CD4-positive, CD25-positive, alpha-beta regulatory T cell (primary cell): ENCODE measurements around the gene CD6. TPM values are rescaled to one million over a fixed set of nuclear protein-coding genes. Genes with fewer than 3 reads are reported as not detected.

Experiments
- ATAC-seq, 2 donors: fragments of 150-1000 bp; cut with Tn5 transposase; one replicate each; pipeline ENCODE4 v1.10.0; 2021; ENCODE audit warnings: low read depth in 2 of 2, moderate number of reproducible peaks in 2 of 2, moderate library complexity in 1 of 2
- DNase-seq, 3 donors: peaks; one replicate each; pipeline versions ENCODE4 v3.0.0 to v3.0.0-alpha.2; 2012 to 2022; ENCODE audit warnings: mixed read lengths in 1 of 3
- H3K27ac ChIP-seq: one replicate; pipeline ENCODE4 v1.7.0; 2013; ENCODE audit warnings: mild to moderate bottlenecking, low read length; ENCODE audit not compliant: insufficient read depth, poor library complexity, severe bottlenecking
- H3K27me3 ChIP-seq: one replicate; pipeline ENCODE4 v1.7.0; 2013; ENCODE audit warnings: low read length; ENCODE audit not compliant: control insufficient read depth, insufficient read depth
- H3K36me3 ChIP-seq: one replicate; pipeline ENCODE4 v1.7.0; 2013; ENCODE audit warnings: mild to moderate bottlenecking, low read length, moderate library complexity; ENCODE audit not compliant: control insufficient read depth, insufficient read depth
- H3K4me1 ChIP-seq: 2 replicates; pipeline ENCODE4 v1.7.0; 2013; ENCODE audit warnings: mild to moderate bottlenecking, low read length; ENCODE audit not compliant: insufficient read depth, control insufficient read depth, poor library complexity, severe bottlenecking
- H3K4me3 ChIP-seq: one replicate; pipeline ENCODE4 v1.7.0; 2013; ENCODE audit warnings: low read depth, mild to moderate bottlenecking, low read length, moderate library complexity
- H3K9me3 ChIP-seq, 2 experiments: 1 replicate in 1 of 2; 2 replicates in 1 of 2; pipeline ENCODE4 v1.7.0; 2013; ENCODE audit warnings: low read length in 2 of 2, mild to moderate bottlenecking in 1 of 2, moderate library complexity in 1 of 2; ENCODE audit not compliant: control insufficient read depth in 2 of 2
- H3K27ac Mint-ChIP-seq, 3 donors: one replicate each; pipeline ENCODE4 v1.8.0; 2020 to 2022; ENCODE audit warnings: mild to moderate bottlenecking in 3 of 3, mixed read lengths in 3 of 3, moderate library complexity in 2 of 3
- H3K27me3 Mint-ChIP-seq: one replicate; pipeline ENCODE4 v1.8.0; 2022; ENCODE audit warnings: mild to moderate bottlenecking, mixed read lengths
- H3K36me3 Mint-ChIP-seq: one replicate; pipeline ENCODE4 v1.8.0; 2020; ENCODE audit warnings: mixed read lengths
- H3K4me1 Mint-ChIP-seq, 4 donors: one replicate each; pipeline ENCODE4 v1.8.0; 2020 to 2022; ENCODE audit warnings: mixed read lengths in 4 of 4, mild to moderate bottlenecking in 1 of 4
- H3K4me3 Mint-ChIP-seq, 4 donors: one replicate each; pipeline ENCODE4 v1.8.0; 2020 to 2022; ENCODE audit warnings: mild to moderate bottlenecking in 4 of 4, mixed read lengths in 4 of 4, moderate library complexity in 3 of 4
- H3K9me3 Mint-ChIP-seq, 7 donors: one replicate each; pipeline ENCODE4 v1.8.0; 2020 to 2022; ENCODE audit warnings: mixed read lengths in 7 of 7, mild to moderate bottlenecking in 3 of 7, moderate library complexity in 2 of 7
- polyA plus RNA-seq, 4 donors: library from polyadenylated mRNA; unstranded; fragments of 300-500 nt; fragmentation: Illumina TruSeq; gene quantifications; one replicate each; pipeline ENCODE4 v1.2.3, GENCODE V29; 2021
- total RNA-seq: library from RNA; stranded (reverse); gene quantifications from one replicate; pipeline ENCODE4 v1.2.3, GENCODE V29; 2022

The CD6 gene
- total RNA-seq (398 TPM), polyA plus RNA-seq (100 to 1,000 TPM; 108 to 188 (median 130) TPM)

GRCh38 chr11:60971520-60971919, at the start of gene CD6:
CD6 (plus strand) TSS chr11:60971680; CDS start chr11:60971866, 186 bp downstream.
- ATAC-seq, result peak; percentile 83
- H3K27ac ChIP-seq, result peak within 1 kb of the TSS; percentile 82
- H3K9me3 ChIP-seq, result peaks cover 0 to 4% of the 10 kb centered on the region in 2 experiments
- peaks cover 0 to 1% (median 0%) of the 10 kb centered on the region in 7 donors for H3K9me3 Mint-ChIP-seq
- peak within 1 kb of the TSS; percentile 91 to 98 (median 97) for H3K27ac Mint-ChIP-seq
- H3K4me3 ChIP-seq, result peak within 1 kb of the TSS; percentile 92
- peaks cover 57% of the 10 kb centered on the region for H3K4me1 ChIP-seq
- H3K27me3 Mint-ChIP-seq, result peaks cover 21% of the 10 kb centered on the region
- peaks cover 2% of the 10 kb centered on the region for H3K36me3 ChIP-seq
- H3K27me3 ChIP-seq, result peaks cover 3% of the 10 kb centered on the region
- peaks cover 11% of the 10 kb centered on the region for H3K36me3 Mint-ChIP-seq
- H3K4me3 Mint-ChIP-seq, result peak within 1 kb of the TSS; percentile 88 to 95 (median 92)
- peak; percentile 39 to 88 (median 72) for DNase-seq
- peaks cover 10 to 42% (median 32%) of the 10 kb centered on the region in 4 donors for H3K4me1 Mint-ChIP-seq

- H3K27ac ChIP-seq, result no peak overlapping the region
- H3K4me3 ChIP-seq, result no peak overlapping the region
- H3K4me3 Mint-ChIP-seq, result no peak overlapping the region
- H3K4me1 Mint-ChIP-seq, result peaks cover 0 to 30% (median 14%) of the 10 kb centered on the region in 4 donors
- H3K4me1 ChIP-seq, result peaks cover 21% of the 10 kb centered on the region
- ATAC-seq (no peak), DNase-seq (no peak)
- H3K27ac Mint-ChIP-seq, result no peak overlapping the region
- H3K36me3 Mint-ChIP-seq, result peaks cover 44% of the 10 kb centered on the region
- peaks cover 48% of the 10 kb centered on the region for H3K36me3 ChIP-seq
- peaks cover 25% of the 10 kb centered on the region for H3K27me3 Mint-ChIP-seq
- no peaks in the 10 kb centered on the region for H3K9me3 Mint-ChIP-seq
- H3K27me3 ChIP-seq, result peaks cover 5% of the 10 kb centered on the region
- H3K9me3 ChIP-seq, result no peaks in the 10 kb centered on the region
Observed at GRCh38 chr11:60921777-60922335, 49.6 kb upstream of the CD6 start.

GRCh38 chr11:60922906-60923305, 48.6 kb upstream of the CD6 start:
- H3K27ac Mint-ChIP-seq, result no peak overlapping the region
- peaks cover 39% of the 10 kb centered on the region for H3K36me3 Mint-ChIP-seq
- peaks cover 0 to 25% (median 9%) of the 10 kb centered on the region in 4 donors for H3K4me1 Mint-ChIP-seq
- ATAC-seq, result no peak
- H3K27me3 Mint-ChIP-seq, result peaks cover 30% of the 10 kb centered on the region
- DNase-seq, result no peak
- no peaks in the 10 kb centered on the region for H3K9me3 Mint-ChIP-seq
- Histone ChIP-seq H3K27ac (no peak overlapping the region), H3K9me3 (no peaks in the 10 kb centered on the region), H3K4me1 (peaks cover 21% of the 10 kb centered on the region), H3K27me3 (peaks cover 5% of the 10 kb centered on the region), H3K36me3 (peaks cover 48% of the 10 kb centered on the region), H3K4me3 (no peak overlapping the region)
- H3K4me3 Mint-ChIP-seq, result peak overlapping the region in 2 of 4 donors; percentile 10 to 24

GRCh38 chr11:60923326-60923725, 48.2 kb upstream of the CD6 start:
- peaks cover 36% of the 10 kb centered on the region for H3K36me3 Mint-ChIP-seq
- H3K9me3 Mint-ChIP-seq, result no peaks in the 10 kb centered on the region
- peaks cover 30% of the 10 kb centered on the region for H3K27me3 Mint-ChIP-seq
- Histone ChIP-seq H3K36me3 (peaks cover 45% of the 10 kb centered on the region), H3K4me3 (no peak overlapping the region), H3K4me1 (peaks cover 21% of the 10 kb centered on the region), H3K27ac (no peak overlapping the region), H3K9me3 (no peaks in the 10 kb centered on the region), H3K27me3 (peaks cover 5% of the 10 kb centered on the region)
- DNase-seq (no peak), ATAC-seq (no peak)
- H3K4me1 Mint-ChIP-seq, result peaks cover 0 to 25% (median 8%) of the 10 kb centered on the region in 4 donors
- H3K27ac Mint-ChIP-seq, result no peak overlapping the region
- peak overlapping the region in 3 of 4 donors; percentile 10 to 76 (median 33) for H3K4me3 Mint-ChIP-seq

- no peak for DNase-seq
- Histone ChIP-seq H3K4me1 (peaks cover 21% of the 10 kb centered on the region), H3K27me3 (peaks cover 5% of the 10 kb centered on the region), H3K36me3 (peaks cover 45% of the 10 kb centered on the region), H3K9me3 (no peaks in the 10 kb centered on the region), H3K27ac (no peak overlapping the region), H3K4me3 (no peak overlapping the region)
- H3K27me3 Mint-ChIP-seq, result peaks cover 30% of the 10 kb centered on the region
- no peak for ATAC-seq
- no peaks in the 10 kb centered on the region for H3K9me3 Mint-ChIP-seq
- H3K4me3 Mint-ChIP-seq, result peak overlapping the region in 3 of 4 donors; percentile 30 to 70 (median 67)
- peaks cover 36% of the 10 kb centered on the region for H3K36me3 Mint-ChIP-seq
- no peak overlapping the region for H3K27ac Mint-ChIP-seq
- peaks cover 0 to 25% (median 8%) of the 10 kb centered on the region in 4 donors for H3K4me1 Mint-ChIP-seq
Observed at GRCh38 chr11:60923800-60924109, 47.7 kb upstream of the CD6 start.

GRCh38 chr11:60924110-60924905, 47.2 kb upstream of the CD6 start, which contains the start of gene TMEM132A:
TMEM132A (plus strand) TSS chr11:60924460; CDS start chr11:60924634, 174 bp downstream.
- Mint-ChIP-seq H3K4me1 (peaks cover 0 to 21% (median 8%) of the 10 kb centered on the region in 4 donors), H3K27ac (peak within 1 kb of the TSS in 1 of 3 donors; percentile 69), H3K36me3 (peaks cover 35% of the 10 kb centered on the region), H3K27me3 (peaks cover 30% of the 10 kb centered on the region), H3K4me3 (peak within 1 kb of the TSS; percentile 43 to 76 (median 64)), H3K9me3 (no peaks in the 10 kb centered on the region)
- ATAC-seq, result peak in 1 of 2 donors; percentile 20
- no peak within 1 kb of the TSS for H3K27ac ChIP-seq
- H3K9me3 ChIP-seq, result no peaks in the 10 kb centered on the region
- H3K36me3 ChIP-seq, result peaks cover 44% of the 10 kb centered on the region
- H3K4me1 ChIP-seq, result peaks cover 21% of the 10 kb centered on the region
- H3K4me3 ChIP-seq, result no peak within 1 kb of the TSS
- peaks cover 5% of the 10 kb centered on the region for H3K27me3 ChIP-seq
- no peak for DNase-seq

- peaks cover 8% of the 10 kb centered on the region for H3K27me3 ChIP-seq
- DNase-seq, result no peak
- Mint-ChIP-seq H3K9me3 (no peaks in the 10 kb centered on the region), H3K4me1 (peaks cover 0 to 16% (median 8%) of the 10 kb centered on the region in 4 donors), H3K4me3 (peak overlapping the region; percentile 43 to 72 (median 57)), H3K27ac (peak overlapping the region in 1 of 3 donors; percentile 69), H3K36me3 (peaks cover 27% of the 10 kb centered on the region), H3K27me3 (peaks cover 30% of the 10 kb centered on the region)
- H3K4me1 ChIP-seq, result peaks cover 21% of the 10 kb centered on the region
- no peak overlapping the region for H3K4me3 ChIP-seq
- no peak overlapping the region for H3K27ac ChIP-seq
- no peak for ATAC-seq
- H3K36me3 ChIP-seq, result peaks cover 35% of the 10 kb centered on the region
- H3K9me3 ChIP-seq, result no peaks in the 10 kb centered on the region
Observed at GRCh38 chr11:60924906-60925853, 46.3 kb upstream of the CD6 start.
